GM21390 (cell line): ENCODE data around the gene ZEB2.
"Not testable (repeated sequence)": the region's sequence is repeated elsewhere in the genome, so short reads cannot be mapped to it uniquely, and the experiment has no call there.

Experiments
- ATAC-seq: cut with Tn5 transposase; IDR thresholded peaks from one replicate; pipeline ENCODE4 v1.9.1; 2021; ENCODE audit not compliant: unreplicated experiment

Gene ZEB2

DNA sequence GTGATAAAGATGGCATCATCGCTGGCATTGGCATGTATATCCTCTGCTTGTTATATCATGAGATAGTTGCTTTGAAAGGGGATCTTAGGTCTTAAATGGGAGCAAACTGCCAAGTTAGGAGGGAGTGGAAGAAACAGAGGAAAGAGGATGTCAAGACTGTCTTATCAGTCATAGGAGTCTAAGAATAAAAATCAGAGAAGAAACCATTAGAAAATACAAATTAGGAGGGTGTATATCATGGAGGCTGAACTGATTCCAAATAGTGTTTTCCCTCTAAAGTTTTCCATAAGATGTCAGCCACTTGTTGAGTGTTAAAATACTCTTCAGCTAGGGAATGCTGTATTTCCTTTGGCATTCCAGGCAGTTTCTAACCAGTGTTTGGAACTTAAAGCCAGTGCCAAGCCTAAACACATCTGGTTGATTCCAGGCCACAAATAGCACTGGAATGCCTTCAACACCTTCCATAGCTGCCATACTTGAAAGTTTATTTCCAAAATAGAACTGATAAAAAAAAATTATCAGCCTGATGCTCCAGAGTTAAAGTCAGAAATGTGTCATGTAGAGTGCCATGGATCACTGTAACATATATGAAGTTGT, 129.4 kb downstream of the ZEB2 start:
- no peak for ATAC-seq

- no peak for ATAC-seq
Observed at GRCh38 chr2:144389930-144390311, 130.0 kb downstream of the ZEB2 start.

- ATAC-seq, result no peak
Observed at GRCh38 chr2:144389151-144389929, 130.6 kb downstream of the ZEB2 start.

- ATAC-seq, result no peak
Observed at GRCh38 chr2:144385381-144385780, 134.5 kb downstream of the ZEB2 start.

GRCh38 chr2:144383571-144384100, 136.3 kb downstream of the ZEB2 start:
- no peak for ATAC-seq

DNA sequence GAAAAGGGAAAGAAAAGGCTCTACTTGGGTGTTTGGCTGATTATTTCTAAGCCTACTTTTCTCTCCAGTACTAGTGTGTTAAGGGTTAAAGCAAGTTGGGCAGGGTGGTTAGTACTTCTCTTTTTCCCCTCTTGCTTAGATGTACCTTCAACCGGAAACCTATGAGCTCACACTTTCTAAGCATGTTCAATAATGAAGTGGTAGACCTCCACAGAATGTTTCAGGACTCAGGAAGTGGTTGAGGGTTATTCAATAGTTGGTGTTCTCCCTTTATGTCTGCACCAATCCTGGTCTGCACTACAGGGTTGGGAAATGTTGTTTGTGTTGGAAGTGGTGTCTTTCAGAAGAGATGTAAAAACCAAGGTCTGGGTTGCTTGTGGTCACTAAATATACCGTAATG, 137.1 kb downstream of the ZEB2 start:
- ATAC-seq, result peak; percentile 99

GRCh38 chr2:144381716-144382115, 138.2 kb downstream of the ZEB2 start:
- no peak for ATAC-seq

GRCh38 chr2:144379851-144380311, 140.0 kb downstream of the ZEB2 start:
- no peak for ATAC-seq

DNA sequence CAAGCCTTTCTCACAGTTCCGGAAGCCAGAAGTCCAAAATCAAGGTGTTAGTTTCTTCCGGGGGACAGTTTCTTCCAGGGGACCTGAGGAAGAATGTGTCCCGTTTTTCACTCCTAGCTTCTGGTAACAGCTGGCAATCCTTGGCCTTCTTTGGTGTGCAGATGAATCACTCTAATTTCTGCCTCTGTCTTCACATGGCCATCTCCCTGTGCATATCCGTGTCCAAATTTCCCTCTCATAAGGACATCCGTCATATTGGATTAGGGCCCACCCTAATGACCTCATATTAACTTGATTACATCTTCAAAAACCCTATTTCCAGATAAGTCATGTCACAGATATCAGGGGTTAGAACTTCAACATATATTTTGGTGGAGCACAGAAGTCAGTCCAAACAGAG, 141.4 kb downstream of the ZEB2 start:
- ATAC-seq, result no peak

DNA sequence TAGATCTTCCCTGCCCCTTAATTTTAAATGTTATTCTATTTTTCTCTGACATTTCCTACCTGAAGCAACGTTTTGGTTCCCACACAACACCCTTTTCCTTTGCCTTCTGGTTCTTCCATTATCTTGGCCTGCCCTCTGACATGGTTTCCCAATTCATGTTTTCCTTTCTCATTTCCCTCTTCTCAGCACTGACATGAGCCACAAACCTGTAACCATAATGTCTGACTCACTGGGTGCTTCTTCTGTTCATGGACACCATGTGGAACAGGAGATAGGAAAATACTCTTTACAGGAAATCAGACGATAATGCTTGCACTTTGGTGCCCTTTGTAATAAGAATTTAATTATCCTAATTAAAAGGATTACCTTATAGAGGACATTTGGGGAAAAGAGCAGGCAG, 142.0 kb downstream of the ZEB2 start:
- no peak for ATAC-seq

GRCh38 chr2:144376926-144377325, 143.0 kb downstream of the ZEB2 start:
- ATAC-seq, result no peak

GRCh38 chr2:144376460-144376859, 143.5 kb downstream of the ZEB2 start:
- ATAC-seq, result no peak

- ATAC-seq, result peak; percentile 73
Observed at GRCh38 chr2:144374163-144374661, 145.7 kb downstream of the ZEB2 start.

- ATAC-seq, result no peak
Observed at GRCh38 chr2:144372410-144373080, 147.4 kb downstream of the ZEB2 start.

DNA sequence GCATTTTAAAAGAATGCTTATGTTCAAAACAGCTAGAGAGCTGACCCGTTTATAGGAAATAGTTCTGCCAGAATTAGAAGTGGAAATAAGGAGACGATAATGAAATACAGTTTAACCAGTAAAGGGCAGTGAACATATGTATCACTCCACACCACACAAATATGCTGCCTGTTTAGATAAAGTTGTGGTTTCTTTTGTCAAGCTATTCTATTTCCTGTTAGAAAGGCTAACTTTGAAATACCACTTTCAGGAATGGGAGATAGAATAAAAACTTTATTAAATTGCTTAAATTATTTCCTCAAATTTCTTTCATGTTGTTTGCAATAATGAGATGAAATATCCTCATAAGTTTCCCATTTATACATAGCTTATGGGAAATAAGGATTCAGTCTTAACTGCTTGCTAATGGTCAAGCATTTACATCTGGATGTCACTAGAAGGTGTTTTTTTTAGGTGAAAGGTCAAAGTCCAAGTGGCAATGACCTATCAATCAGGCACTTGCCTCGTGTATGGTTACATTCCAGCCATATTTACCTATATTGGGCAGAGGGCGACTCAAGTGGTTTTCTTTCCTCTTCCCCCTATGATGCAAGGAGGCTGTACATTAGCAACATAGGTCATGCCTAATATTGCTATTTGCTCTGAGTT, 148.9 kb downstream of the ZEB2 start:
- ATAC-seq, result no peak

DNA sequence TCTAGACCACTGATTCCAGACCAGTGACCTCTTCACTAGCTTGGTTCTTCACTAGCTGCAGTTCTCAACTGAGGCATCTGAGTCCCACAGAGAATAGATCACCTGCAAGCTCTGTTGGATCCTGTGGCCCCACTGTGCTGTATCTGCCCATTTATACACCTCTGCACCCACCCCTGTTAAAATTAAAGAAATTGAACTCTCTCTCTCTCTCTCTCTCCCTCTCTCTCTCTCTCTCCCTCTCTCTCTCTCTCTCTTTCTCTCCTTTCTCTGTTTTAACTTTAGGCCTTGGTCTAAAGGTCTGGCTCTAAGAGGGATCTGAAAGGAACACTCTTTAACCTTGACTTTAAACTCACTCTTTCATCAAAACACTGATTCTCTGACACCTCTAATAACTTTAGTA, 150.5 kb downstream of the ZEB2 start:
- ATAC-seq, result no peak

DNA sequence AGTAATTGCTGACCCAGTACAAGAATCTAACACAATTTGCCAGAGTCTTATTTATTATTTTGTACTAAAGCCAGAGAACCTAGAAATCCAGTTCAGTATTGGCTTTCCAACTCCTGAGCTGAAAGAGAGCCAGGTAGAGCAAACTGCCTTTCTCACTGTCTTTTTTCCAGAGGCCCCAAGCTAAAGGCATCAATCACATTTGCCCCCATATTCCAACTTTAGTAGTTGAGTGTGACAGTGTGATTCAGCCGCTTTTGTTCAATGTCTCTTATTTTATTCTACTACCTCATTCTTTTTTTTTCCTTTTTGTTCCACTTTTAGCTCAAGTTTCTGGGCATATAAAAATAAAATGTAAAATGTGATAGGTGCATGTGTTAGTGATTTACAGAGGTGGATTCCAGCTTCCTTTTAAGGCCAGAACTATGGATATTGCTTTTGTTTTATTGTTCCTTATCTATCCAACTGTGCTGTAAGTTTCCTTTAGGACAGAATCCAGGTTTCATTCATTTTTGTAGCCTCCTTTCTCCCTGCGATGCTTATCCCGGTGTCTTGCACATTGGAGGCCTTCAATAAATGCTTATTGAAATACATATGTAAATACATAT, 153.0 kb downstream of the ZEB2 start:
- ATAC-seq, result no peak

- ATAC-seq, result peak; percentile 63
Observed at GRCh38 chr2:144364944-144365738, 154.8 kb downstream of the ZEB2 start.

- ATAC-seq, result not testable (repeated sequence)
Observed at GRCh38 chr2:144364247-144364646, 155.7 kb downstream of the ZEB2 start.

GRCh38 chr2:144362401-144362800, 157.5 kb downstream of the ZEB2 start:
- ATAC-seq, result no peak
